HCT116 (cell line): ENCODE data around the gene SGCB. TPM values are rescaled to one million over a fixed set of nuclear protein-coding genes. Genes with fewer than 3 reads are reported as not detected.

ENCODE experiments used
- ATAC-seq: fragments of 200-7000 bp; cut with Tn5 transposase; 2 replicates; pipeline ENCODE4 v1.9.1; 2020; ENCODE audit warnings: mild to moderate bottlenecking, moderate library complexity
- BruUV-seq: library from RNA; stranded (reverse); fragments of 400-500 nt; replicated peaks from 2 replicates; lab custom pipeline; 2021; lab: Mats Ljungman, UMichigan
- CTCF ChIA-PET: fragments of 300-600 bp; sonication (Branson Sonifier 250); formaldehyde crosslinking; loops from one replicate; lab custom pipeline; 2021; ENCODE audit warnings: antibody characterized with exemption; lab: Charles Lee
- POLR2A ChIA-PET: fragments of 300-600, 350-600 bp; sonication (Branson Sonifier 250); formaldehyde crosslinking; loops from one replicate; lab custom pipeline; 2021; ENCODE audit warnings: antibody characterized with exemption; lab: Charles Lee
- RAD21 ChIA-PET, 2 experiments: fragments of 300-600 bp; sonication (Branson Sonifier 250); formaldehyde crosslinking; loops; one replicate each; lab custom pipeline; 2023; ENCODE audit warnings: low total read pairs in 2 of 2; ENCODE audit not compliant: uncharacterized antibody in 2 of 2, unreplicated experiment in 2 of 2, low non-redundant PET in 1 of 2; lab: Charles Lee
- DNase-seq: peaks from one replicate; pipeline ENCODE4 v3.0.0-alpha.2; 2010; ENCODE audit warnings: low read depth, low spot score
- H2AFZ ChIP-seq: fragments of 200-600 bp; shearing (Covaris generic), sonication (generic); 2 replicates; pipeline ENCODE4 v1.6.1; 2017; ENCODE audit warnings: low read depth, mixed run types, mixed read lengths, antibody characterized with exemption, low read length; ENCODE audit not compliant: poor library complexity, severe bottlenecking
- H3K27ac ChIP-seq: 2 replicates; pipeline ENCODE4 v1.5.1; 2012; ENCODE audit warnings: low read depth, low read length
- H3K27me3 ChIP-seq: fragments of 200-600 bp; sonication (generic); 2 replicates; pipeline ENCODE4 v1.6.1; 2016; ENCODE audit warnings: mixed run types, low read length, mixed read lengths; ENCODE audit not compliant: insufficient read depth
- H3K36me3 ChIP-seq, 2 experiments: fragments of 200-500 bp in 1 of 2; fragments of 200-600 bp in 1 of 2; sonication (Bioruptor generic) in 1 of 2; sonication (generic) in 1 of 2; 2 replicates each; pipeline versions ENCODE4 v1.5.1 to v1.6.1; 2014 to 2016; ENCODE audit warnings: low read length in 2 of 2, inconsistent platforms in 1 of 2, mixed read lengths in 1 of 2, mixed run types in 1 of 2; ENCODE audit not compliant: insufficient read depth in 2 of 2, control insufficient read depth in 1 of 2
- H3K4me1 ChIP-seq, 2 experiments: fragments of 200-600 bp in 1 of 2; sonication (generic) in 1 of 2; 2 replicates each; pipeline versions ENCODE4 v1.5.1 to v1.6.1; 2012 to 2017; ENCODE audit warnings: low read length in 2 of 2, inconsistent platforms in 1 of 2, mild to moderate bottlenecking in 1 of 2, mixed read lengths in 1 of 2, mixed run types in 1 of 2, moderate library complexity in 1 of 2; ENCODE audit not compliant: insufficient read depth in 2 of 2, control insufficient read depth in 1 of 2
- H3K4me2 ChIP-seq: fragments of 200-600 bp; sonication (generic); 2 replicates; pipeline ENCODE4 v1.6.1; 2017; ENCODE audit warnings: mixed run types, low read length, mixed read lengths
- H3K4me3 ChIP-seq, 2 experiments: fragments of 200-600 bp in 1 of 2; sonication (generic) in 1 of 2; replicated peaks in 1 of 2; 2 replicates each; pipeline ENCODE4 v1.5.1; 2011 to 2016; ENCODE audit warnings: low read length in 2 of 2, control low read depth in 1 of 2, low read depth in 1 of 2, mild to moderate bottlenecking in 1 of 2, mixed read lengths in 1 of 2, mixed run types in 1 of 2
- H3K79me2 ChIP-seq: fragments of 200-600 bp; sonication (generic); 2 replicates; pipeline ENCODE4 v1.6.1; 2017; ENCODE audit warnings: mild to moderate bottlenecking, mixed run types, low read length, moderate library complexity, mixed read lengths; ENCODE audit not compliant: insufficient read depth
- H3K9ac ChIP-seq: fragments of 200-600 bp; sonication (generic); 2 replicates; pipeline ENCODE4 v1.6.1; 2016; ENCODE audit warnings: low read length, mixed read lengths
- H3K9me2 ChIP-seq: fragments of 200-600 bp; sonication (generic), shearing (Covaris generic); 2 replicates; pipeline ENCODE4 v1.6.1; 2017; ENCODE audit warnings: mixed run types, mild to moderate bottlenecking, moderate library complexity; ENCODE audit not compliant: insufficient read depth
- H3K9me3 ChIP-seq, 2 experiments: fragments of 200-500 bp in 1 of 2; fragments of 200-600 bp in 1 of 2; sonication (Bioruptor generic) in 1 of 2; sonication (generic) in 1 of 2; 2 replicates each; pipeline ENCODE4 v1.6.1; 2014 to 2017; ENCODE audit warnings: low read length in 2 of 2, mixed read lengths in 2 of 2, inconsistent platforms in 1 of 2, low read depth in 1 of 2, mild to moderate bottlenecking in 1 of 2, mixed run types in 1 of 2, moderate library complexity in 1 of 2; ENCODE audit not compliant: control insufficient read depth in 1 of 2, insufficient read depth in 1 of 2
- H4K20me1 ChIP-seq: fragments of 200-600 bp; sonication (generic), shearing (Covaris generic); 2 replicates; pipeline ENCODE4 v1.6.1; 2017; ENCODE audit warnings: mixed run types, mild to moderate bottlenecking, moderate library complexity; ENCODE audit not compliant: insufficient read depth
- CBX3 ChIP-seq: IDR thresholded peaks from 2 replicates; pipeline ENCODE4 v1.6.1; 2012; ENCODE audit warnings: low read depth
- CEBPB ChIP-seq: IDR thresholded peaks from 2 replicates; pipeline ENCODE4 v1.6.1; 2012; ENCODE audit warnings: low read depth
- EGR1 ChIP-seq: IDR thresholded peaks from 2 replicates; pipeline ENCODE4 v1.6.1; 2012; ENCODE audit warnings: low read depth
- ELF1 ChIP-seq: IDR thresholded peaks from 2 replicates; pipeline ENCODE4 v1.6.1; 2012; ENCODE audit warnings: low read depth, borderline replicate concordance
- EZH2 ChIP-seq: fragments of 200-600 bp; sonication (generic); IDR thresholded peaks from 2 replicates; pipeline ENCODE4 v1.6.1; 2017; ENCODE audit warnings: antibody characterized with exemption, mixed run types
- MAX ChIP-seq: IDR thresholded peaks from 2 replicates; pipeline ENCODE4 v1.6.1; 2012
- POLR2A ChIP-seq: IDR thresholded peaks from 2 replicates; pipeline ENCODE4 v1.7.0; 2011; ENCODE audit warnings: borderline replicate concordance; ENCODE audit not compliant: insufficient read depth, insufficient read length; ENCODE audit errors: extremely low read depth
- SIN3A ChIP-seq: IDR thresholded peaks from 2 replicates; pipeline ENCODE4 v1.6.1; 2012; ENCODE audit warnings: low read depth
- SP1 ChIP-seq: IDR thresholded peaks from 2 replicates; pipeline ENCODE4 v1.6.1; 2012; ENCODE audit warnings: low read depth
- ZFX ChIP-seq: fragments of 450-650 bp; IDR thresholded peaks from 2 replicates; pipeline ENCODE4 v1.6.1; 2017
- intact Hi-C: fragments of 100-400 bp; cut with micrococcal nuclease; formaldehyde crosslinking; loops from 2 replicates; pipeline ENCODE4 v1.10.0; 2022
- total RNA-seq: library from RNA; stranded (reverse); gene quantifications from one replicate; pipeline ENCODE4 v1.2.1, GENCODE V29; 2021; ENCODE audit not compliant: unreplicated experiment
- TF ChIP-seq, protein P1 (sequence below), 3 experiments: fragments of 200-600 bp in 1 of 3; sonication (generic) in 1 of 3; IDR thresholded peaks in 2 of 3; conservative IDR thresholded peaks in 1 of 3; 2 replicates each; pipeline ENCODE4 v1.5.1; 2012 to 2017; ENCODE audit warnings: low read depth in 2 of 3, low read length in 2 of 3, antibody characterized with exemption in 1 of 3, borderline replicate concordance in 1 of 3, control low read depth in 1 of 3, mild to moderate bottlenecking in 1 of 3, mixed read lengths in 1 of 3, mixed run types in 1 of 3, moderate library complexity in 1 of 3; ENCODE audit not compliant: insufficient read depth in 1 of 3
- TF ChIP-seq, protein P2 (sequence below): IDR thresholded peaks from 2 replicates; pipeline ENCODE4 v1.6.1; 2011; ENCODE audit warnings: mild to moderate bottlenecking, low read length, moderate library complexity; ENCODE audit not compliant: insufficient replicate concordance; ENCODE audit errors: extremely low read depth

Gene SGCB
- total RNA-seq, 1 experiment from 2014 or later, result 18.3 TPM

DNA sequence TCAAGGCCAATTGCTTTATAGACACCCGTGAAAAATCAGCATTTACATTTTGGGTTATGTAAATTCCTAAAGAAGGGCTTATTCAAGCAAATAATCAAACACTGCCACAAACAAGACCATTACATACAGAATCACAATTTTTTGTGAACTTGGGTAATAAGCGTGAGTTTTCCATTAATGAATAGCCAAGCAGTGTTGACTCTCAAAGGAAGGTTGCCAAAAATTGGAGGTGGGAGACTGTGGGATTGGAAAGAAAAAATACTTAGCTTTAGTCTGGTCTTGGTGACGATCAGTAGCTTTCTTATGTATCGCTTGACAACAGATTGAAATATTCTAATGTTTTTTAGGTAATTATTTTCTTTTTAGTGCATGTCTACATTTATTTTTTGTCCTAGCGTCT is 38.8 kb downstream of the SGCB start (continued):
- TF ChIP-seq, protein P1, sequence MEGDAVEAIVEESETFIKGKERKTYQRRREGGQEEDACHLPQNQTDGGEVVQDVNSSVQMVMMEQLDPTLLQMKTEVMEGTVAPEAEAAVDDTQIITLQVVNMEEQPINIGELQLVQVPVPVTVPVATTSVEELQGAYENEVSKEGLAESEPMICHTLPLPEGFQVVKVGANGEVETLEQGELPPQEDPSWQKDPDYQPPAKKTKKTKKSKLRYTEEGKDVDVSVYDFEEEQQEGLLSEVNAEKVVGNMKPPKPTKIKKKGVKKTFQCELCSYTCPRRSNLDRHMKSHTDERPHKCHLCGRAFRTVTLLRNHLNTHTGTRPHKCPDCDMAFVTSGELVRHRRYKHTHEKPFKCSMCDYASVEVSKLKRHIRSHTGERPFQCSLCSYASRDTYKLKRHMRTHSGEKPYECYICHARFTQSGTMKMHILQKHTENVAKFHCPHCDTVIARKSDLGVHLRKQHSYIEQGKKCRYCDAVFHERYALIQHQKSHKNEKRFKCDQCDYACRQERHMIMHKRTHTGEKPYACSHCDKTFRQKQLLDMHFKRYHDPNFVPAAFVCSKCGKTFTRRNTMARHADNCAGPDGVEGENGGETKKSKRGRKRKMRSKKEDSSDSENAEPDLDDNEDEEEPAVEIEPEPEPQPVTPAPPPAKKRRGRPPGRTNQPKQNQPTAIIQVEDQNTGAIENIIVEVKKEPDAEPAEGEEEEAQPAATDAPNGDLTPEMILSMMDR (IDR thresholded peaks at IDR 0.05 in 2 of 3, conservative IDR thresholded peaks at IDR 0.05 in 1 of 3; ENCODE audit: borderline replicate concordance in 1 of 3, insufficient read depth in 1 of 3, low read depth in 2 of 3, low read length in 2 of 3), result no peak
- TF ChIP-seq, all 23 proteins: peak for 0

DNA sequence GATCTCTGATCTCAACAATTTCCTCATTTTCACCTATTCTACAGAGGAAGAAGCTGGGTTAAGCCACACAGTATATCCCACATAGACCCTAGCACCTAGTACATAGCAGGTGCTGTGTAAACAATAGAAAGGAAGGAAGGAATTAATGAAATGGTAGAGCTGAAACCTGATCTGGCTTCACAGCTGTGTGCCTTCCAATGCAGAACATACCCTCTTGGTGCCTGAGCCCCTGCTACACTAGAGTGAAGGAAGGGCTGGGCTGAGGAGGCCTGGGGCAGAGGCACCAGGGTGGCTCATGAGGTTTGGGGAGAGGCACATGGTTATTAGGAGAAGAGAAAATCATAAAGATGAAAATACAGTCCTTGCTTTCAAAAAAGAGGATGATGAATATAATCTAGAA is 39.3 kb downstream of the SGCB start:
- Histone ChIP-seq H3K9me2 (no peaks in the 10 kb centered on the region), H2AFZ (no peak overlapping the region), H3K4me3 (no peak overlapping the region), H3K9me3 (no peaks in the 10 kb centered on the region), H3K4me1 (no peaks in the 10 kb centered on the region), H3K27ac (no peak overlapping the region), H3K27me3 (no peaks in the 10 kb centered on the region), H3K4me2 (no peak overlapping the region), H3K9ac (no peak overlapping the region), H4K20me1 (no peaks in the 10 kb centered on the region), H3K79me2 (no peaks in the 10 kb centered on the region), H3K36me3 (no peaks in the 10 kb centered on the region)
- POLR2A ChIA-PET, result no interaction called here
- TF ChIP-seq CBX3, result no peak
- TF ChIP-seq SIN3A, result no peak
- TF ChIP-seq ZFX, result no peak
- TF ChIP-seq CEBPB, result no peak
- TF ChIP-seq EZH2, result no peak
- TF ChIP-seq ELF1, result no peak
- TF ChIP-seq SP1, result no peak
- TF ChIP-seq EGR1, result no peak
- TF ChIP-seq MAX, result no peak
- no peak for TF ChIP-seq POLR2A
- TF ChIP-seq, protein P2, sequence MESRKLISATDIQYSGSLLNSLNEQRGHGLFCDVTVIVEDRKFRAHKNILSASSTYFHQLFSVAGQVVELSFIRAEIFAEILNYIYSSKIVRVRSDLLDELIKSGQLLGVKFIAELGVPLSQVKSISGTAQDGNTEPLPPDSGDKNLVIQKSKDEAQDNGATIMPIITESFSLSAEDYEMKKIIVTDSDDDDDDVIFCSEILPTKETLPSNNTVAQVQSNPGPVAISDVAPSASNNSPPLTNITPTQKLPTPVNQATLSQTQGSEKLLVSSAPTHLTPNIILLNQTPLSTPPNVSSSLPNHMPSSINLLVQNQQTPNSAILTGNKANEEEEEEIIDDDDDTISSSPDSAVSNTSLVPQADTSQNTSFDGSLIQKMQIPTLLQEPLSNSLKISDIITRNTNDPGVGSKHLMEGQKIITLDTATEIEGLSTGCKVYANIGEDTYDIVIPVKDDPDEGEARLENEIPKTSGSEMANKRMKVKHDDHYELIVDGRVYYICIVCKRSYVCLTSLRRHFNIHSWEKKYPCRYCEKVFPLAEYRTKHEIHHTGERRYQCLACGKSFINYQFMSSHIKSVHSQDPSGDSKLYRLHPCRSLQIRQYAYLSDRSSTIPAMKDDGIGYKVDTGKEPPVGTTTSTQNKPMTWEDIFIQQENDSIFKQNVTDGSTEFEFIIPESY, result no peak
- CTCF ChIA-PET, result no interaction called here
- RAD21 ChIA-PET, result no interaction called here
- intact Hi-C loops, result loop anchor here (10.0 kb wide), 1 partner anchor 46 kb away; no protein-coding TSS in a partner anchor
- no peak for ATAC-seq
- no peak for DNase-seq
- BruUV-seq, result no TSS peak
